GM19351 (cell line): ENCODE results near the gene IRX3.

Experiments used
- ATAC-seq: cut with Tn5 transposase; IDR thresholded peaks from one replicate; pipeline ENCODE4 v1.9.1; 2021; ENCODE audit warnings: mild to moderate bottlenecking, moderate library complexity; ENCODE audit not compliant: unreplicated experiment

IRX3 gene

DNA sequence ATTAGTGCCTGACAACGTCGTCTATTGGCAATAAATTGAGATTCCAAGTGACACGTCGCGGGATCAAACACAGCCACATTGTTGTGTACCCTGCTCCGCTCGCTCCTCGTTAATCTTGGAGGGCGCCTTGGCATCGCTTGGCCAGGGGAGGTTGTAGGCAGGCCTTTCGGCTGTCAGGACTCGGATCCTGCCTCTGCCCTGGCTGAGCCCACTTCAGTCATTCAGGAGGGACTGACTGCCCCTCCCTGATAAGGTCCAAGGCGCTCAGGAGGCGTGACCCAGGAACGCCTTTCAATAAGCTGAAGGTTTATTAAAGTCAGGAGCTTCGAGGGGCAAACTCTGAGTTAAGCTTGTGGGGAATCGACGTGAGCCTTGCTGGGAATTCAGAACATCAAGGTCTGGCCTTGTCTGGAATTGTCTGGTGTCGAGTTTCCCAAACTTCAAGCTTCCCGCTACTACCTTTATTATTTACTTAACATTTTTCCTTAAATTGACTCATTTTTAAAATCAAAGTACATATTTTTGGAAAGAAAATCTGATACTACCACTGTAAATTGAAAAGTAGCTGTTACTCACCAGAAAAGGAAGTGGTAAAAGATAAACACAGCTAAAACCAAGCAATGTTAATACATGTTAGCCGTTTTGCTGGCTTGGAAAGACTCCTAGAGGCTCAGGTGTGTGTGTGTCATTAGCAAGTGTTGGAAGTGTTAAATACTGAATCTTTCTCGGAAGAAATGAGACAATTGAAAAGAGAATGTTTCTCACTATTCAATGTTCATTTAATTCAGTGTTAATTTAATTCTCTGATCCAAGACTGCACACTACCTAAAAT, 5.3 kb upstream of the IRX3 start:
- ATAC-seq = no peak

DNA sequence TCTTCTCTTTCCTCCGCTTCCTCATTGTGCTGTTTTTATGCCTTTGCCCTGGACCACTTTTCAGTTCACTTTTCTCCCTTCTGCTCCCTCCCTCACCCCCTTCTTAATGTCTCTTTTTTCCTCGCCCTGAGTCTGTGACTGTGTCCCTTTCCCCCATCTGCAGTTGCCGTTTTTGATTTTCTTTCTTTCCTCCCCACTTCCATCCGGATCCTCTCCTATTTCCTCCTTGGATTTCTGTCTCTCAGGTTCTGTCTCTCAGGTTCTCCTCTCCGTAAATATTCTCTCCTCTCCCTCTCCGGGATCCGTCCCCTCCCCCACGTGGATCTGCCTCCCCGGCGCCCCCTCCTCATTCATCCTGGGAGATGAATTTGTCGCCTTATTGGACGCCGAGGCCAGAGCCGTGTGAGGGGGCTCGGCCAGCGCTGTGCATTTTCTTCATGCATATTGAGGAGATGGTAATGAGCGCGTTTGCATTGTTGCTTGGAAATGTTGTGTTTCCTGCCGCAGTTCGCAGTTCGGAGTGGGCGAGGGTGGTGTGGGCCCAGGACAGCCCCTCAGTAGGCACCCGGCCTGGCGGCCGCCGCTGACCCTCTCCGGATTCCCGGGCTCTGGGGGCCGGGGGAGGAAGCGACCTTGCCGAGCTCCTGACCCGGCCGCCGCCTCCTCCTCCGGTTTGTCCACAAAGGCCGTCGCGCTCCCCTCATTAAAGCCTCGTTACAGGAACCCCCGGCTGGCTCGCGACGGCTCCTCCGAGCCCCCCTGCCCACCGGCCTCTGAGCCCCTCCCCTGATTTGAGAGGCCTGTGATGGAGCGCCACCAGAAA, 4.5 kb upstream of the IRX3 start:
- ATAC-seq = no peak

DNA sequence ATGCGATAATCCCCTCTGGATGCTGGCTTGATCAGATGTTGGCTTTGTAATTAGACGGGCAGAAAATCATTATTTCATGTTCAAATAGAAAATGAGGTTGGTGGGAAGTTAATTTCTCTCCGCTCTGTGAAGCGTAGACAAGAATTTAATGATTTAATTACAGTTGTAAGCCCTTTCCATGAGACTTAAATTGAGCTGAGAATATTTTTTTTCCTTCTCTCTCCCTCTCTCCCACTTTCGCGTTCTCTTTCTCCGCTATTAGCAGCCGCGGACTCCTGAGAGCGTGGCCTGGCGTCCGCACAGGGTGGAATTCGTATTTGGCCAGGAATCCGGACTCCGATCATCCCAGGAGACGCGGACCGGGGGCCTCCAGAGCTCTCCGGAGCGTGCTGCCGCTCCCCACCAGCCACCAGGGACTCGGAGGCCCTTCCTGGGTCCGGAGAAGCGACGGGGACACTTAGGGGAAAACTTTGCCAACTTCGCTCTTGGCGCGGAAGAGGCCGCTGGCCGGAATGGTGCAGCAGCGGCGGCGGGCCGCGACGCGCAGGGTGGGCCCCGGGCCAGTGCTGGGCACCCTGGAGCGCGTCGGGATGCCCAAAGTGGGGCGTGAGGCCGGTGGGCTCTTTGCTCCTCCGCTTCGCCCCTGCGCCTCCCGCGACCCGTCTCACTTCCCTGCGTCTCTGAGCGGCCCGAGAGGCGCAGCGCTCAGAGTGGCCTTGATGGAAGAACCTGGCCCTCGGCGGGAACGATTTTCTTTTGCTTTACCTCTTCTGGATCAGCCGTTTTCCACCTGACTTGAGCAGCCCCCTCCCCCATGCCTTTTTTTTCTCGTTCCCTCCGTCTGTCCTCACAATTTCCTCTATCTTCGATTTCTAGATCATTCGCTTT, 3.6 kb upstream of the IRX3 start:
- no peak for ATAC-seq

DNA sequence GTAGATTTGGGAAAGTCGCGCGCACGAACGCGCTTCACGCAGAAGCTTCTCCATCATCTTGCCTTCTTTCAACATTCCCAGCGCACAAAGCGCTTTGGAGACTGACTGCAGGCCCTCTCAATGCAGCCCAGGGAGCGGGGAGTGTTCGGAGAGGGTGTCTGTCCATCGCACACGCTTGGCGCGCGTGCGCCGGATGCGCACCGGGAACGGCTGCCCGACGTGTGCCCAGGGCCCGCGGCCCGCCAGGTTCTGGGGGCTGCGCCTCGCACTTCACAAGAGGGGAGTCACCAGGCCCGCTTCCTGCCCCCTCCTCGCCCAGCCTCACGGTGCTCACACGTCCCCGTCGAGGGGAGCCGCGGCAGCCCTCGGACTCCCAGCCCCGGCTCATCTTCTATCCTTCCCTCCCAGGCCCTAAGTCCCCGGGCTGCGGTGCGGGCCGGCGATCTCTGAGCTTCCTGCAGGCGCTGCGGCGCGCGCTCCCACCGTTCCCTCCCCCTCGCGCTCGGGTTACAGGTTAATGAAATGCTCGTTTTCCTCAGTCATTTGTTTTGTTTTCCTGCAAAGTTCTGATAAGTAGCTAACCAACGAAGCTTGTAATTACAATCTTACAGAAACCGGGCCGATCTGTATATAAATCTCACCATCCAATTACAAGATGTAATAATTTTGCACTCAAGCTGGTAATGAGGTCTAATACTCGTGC, 2.8 kb upstream of the IRX3 start:
- ATAC-seq = no peak

DNA sequence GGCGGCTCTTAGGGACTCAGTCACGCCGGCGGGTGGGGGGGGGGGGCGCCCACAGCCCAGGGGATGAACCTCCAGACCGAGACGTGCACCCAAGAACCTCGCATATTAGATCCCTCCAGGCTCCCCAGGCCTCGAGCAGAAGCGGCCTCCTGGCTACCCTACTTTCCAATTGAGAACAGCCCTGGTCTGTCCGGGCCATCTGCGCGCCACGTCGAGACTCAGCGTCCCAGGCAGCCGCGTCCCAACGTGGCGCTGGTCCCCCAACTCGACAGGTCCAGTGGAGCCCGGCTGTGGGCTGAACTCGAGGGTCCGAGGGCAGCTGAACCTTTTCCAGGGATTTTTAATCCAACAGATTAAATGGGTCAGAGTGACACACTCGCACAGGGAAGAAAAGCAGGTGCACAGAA, 2.3 kb upstream of the IRX3 start:
- no peak for ATAC-seq

DNA sequence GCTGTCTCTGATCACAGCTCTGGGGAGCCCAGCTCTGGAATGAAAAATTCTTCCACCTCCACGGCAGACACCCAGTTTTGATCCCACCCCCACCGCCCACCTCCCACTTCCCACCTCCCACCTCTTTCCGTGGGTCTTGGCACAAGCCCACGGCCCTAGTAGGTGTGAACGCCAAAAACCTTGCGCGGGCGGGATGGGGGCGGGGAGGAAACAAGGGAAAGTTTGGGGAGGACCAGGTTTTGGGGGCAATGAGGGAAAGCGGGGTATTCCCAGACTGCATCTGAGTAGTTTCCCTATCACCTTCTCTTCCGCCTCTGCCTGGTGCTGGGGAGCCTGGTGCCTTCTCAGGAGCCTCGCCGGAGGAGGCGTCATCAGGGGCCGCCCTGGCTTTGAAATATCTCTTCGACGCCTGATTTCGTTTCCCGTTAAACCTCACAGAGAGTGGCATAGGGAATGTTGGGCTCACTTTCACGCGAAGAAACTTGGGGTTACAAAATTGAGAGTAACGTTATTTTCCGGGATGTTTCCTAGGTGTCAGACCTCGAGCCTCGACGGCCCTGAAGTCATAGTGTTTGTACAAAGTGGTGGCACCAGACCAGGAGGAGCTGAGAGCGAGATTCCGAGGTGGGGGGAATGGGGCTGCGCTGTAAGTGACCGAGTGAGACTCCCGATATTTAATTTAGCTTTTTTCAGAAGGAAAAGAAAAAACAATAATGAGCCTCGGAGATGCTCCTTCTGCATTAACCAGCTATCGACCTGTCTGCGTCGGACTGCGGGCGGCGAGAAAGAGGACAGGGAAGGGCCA, 1.6 kb upstream of the IRX3 start:
- ATAC-seq = no peak

DNA sequence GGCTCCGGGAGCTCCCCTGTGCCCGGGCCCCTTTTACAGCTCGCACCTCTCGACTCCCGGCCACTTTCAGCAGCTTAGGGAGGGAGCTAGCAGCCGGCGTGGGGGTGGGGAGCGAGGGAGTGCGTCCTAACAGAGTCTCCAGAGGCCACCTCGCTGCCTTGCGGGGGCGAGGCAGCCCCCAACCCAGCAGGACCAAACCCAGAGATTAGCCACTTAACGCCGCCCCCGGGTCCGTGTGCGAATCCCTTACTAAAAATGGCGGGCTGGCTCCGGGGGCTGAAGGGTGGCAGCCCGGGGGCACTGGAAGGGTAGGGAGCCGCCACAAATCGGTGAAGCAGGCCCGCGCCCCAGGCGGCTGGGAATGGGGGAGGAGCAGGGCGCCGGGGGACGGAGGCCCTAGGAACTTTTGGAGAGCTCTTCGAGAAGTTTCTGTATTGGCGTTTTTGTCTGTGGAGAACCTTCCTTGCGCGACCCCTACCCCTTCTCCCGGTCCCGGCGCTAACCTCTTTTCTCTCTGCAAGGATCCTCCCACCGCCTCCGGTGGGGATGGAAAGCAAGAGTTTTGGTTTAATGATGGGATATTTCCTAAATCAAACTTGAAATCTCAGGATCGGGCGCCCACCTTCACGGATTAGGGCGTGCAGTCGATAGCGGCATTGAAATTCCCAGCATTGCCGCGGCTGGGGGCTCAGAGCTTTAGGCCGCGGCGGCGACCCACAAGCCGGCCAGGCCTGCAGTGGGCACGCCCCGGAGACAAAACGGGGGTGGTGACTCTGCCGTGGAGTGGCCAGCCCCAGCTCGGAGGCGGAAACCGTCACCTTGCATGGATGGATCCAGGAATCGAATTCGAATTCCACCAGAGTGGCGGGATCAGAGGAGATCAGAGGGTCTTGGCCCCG, 793 bp upstream of the IRX3 start:
- no peak for ATAC-seq

DNA sequence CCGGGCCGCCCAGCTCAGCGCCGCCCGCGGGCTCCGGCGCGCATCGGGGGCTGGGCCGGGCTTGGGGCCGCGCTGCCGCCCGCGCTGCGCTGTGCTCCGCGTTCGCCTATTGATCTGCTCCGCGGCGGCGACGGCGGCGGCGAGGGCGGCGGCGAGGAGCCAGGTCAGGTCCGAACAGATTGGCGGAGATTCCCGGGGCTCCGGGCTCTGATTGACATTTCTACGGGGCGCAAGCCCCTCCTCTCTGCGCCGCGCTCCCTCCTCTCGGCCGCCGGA, 559 bp downstream of the IRX3 start:
- no peak for ATAC-seq

DNA sequence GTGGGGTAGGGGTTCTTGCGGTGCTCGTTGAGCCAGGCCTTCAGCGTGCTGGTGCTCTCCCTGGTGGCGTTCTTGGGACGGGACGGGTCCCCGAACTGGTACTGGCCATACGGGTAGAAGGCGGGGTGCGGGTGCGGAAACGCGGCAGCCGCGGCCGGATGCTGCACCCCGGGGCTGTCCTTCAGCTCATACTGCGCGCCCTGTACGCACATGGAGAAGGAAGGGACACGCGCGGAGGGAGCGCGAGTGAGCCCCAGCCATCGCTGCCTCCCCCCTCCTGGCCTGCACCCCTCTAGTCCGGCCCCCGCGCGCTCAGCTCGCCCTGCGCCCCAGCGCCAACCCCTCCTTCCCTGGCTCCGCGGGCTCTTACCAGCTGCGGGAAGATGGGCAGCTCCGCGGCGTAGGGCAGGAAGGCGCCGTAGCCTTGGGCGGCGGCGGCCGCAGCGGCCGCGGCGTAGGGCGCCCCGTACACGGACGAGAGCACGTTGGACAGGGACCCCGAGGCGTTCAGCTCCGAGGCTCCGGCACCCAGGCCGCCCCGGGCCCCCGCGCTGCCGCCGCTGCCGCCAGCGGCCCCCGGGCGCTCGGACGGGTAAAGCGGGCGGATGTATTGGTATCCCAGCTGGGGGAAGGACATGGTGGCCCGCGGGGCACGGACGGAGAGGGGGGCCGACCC, 1.0 kb downstream of the IRX3 start:
- ATAC-seq = no peak

DNA sequence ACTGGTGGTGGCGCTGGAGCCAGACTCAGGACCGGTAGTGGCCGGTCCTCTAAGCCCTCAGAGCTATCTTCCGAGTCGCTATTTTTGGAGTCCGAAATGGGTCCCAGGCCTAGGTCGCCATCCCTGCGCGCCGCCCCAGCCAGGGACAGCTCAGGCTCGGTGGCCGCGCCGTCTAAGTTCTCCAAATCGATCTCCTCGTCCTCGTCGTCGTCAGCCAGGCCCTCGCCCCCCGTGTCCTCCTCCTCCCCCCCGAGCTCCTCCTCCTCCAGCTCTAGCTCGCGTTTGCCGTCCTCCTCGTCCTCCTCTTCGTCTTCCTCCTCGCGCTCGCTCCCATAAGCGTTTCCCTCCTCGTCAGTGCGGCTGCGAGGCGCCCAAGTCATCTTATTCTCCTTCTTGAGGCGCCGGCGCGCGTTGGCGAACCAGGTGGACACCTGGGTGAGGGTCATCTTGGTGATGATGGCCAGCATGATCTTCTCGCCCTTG, 1.6 kb downstream of the IRX3 start:
- no peak for ATAC-seq

DNA sequence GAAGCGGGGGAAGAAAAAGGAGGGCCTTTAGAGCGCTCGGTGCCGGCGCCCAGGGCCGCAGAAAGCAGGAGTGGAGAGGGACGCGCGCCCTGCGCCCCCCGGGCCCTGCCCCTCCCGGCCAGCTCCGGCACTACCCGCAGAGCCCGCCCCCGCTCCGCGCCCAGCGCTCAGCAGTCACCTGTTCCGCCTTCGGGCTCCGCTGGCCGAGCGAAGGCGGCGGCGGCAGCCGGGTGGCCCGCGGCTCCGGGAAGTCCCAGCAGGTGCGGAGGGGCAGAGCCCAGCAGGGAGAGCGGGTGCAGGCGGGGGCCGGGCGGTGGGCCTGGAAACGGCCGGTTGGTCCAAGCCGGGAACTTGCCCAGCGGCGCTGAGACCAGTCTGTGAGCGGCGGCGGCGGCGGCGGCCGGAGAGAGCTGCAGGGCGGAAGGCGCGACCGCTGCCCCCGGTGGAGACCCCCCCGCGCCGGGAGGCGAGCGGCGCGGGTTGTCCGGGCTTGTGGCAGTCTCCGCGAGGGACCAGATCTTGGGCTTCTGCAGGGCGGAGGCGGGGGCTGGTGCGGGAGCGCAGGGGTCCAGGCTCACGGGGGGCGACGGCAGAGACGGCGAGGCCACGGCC, 2.2 kb downstream of the IRX3 start:
- no peak for ATAC-seq

DNA sequence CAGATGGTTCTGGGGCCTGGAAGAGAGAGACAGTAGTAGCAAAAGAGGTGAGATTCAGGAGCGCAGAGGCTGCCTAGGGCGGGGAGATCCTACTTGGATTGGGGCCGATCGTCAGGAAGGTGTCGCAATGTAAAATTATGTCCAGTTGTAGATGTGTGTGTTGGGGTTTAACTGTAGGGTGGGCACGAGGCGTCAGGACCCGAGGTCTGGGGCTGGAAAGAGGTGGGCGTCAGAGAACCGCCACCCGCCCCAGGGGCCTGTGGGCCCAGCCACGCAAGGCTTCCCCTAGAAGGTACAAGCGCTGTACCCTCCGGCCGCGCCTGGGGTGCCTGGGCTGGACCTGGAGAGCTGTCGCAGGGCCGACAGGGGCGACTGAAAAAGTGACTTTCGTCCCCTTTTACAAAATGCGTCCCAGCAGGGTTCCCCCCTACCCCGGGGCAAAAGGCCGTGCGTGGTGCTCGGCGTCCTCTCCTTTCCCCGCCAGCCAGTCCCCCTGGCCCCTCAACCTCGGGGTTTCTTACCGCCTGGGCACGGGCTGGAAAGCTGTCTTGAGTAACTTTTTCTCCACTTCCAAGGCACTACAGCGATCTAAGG, 2.8 kb downstream of the IRX3 start:
- no peak for ATAC-seq

DNA sequence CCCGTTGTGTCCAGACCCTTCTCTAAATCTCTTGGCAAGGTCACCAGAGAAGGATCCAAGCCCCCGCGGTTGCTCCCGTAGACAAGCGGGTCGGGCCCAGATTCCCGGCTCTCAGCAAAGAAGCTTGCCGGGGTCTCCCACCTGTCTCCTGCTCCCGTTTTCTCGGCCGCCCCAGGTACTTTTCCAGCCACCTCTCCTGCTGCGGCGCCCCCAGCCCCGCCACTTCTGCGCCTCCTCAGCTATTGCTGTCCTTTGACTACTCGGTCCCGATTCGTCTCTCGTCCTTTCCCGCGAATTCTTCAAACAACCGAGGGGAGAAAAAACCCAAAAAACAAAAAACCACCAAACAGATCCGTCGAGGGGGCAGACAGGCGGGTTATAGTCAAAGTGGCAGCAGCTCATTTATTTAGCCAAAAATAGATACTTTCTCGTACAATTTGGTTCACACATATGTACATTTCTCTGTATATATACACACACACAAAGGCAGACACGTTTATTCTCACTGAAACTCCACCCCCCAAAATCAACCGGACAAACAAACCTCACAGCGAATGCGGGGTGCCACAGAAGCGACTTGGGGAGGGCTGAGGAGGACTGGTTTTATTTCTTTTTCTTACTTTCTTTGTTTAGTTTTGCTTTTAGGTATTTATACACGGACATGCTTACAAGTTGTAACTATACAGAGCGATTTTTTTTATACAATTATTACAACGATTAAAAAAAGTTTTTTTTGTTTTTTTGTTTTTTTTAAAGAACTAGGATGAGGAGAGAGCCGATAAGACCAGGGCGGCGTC, 3.5 kb downstream of the IRX3 start:
- ATAC-seq = no peak

DNA sequence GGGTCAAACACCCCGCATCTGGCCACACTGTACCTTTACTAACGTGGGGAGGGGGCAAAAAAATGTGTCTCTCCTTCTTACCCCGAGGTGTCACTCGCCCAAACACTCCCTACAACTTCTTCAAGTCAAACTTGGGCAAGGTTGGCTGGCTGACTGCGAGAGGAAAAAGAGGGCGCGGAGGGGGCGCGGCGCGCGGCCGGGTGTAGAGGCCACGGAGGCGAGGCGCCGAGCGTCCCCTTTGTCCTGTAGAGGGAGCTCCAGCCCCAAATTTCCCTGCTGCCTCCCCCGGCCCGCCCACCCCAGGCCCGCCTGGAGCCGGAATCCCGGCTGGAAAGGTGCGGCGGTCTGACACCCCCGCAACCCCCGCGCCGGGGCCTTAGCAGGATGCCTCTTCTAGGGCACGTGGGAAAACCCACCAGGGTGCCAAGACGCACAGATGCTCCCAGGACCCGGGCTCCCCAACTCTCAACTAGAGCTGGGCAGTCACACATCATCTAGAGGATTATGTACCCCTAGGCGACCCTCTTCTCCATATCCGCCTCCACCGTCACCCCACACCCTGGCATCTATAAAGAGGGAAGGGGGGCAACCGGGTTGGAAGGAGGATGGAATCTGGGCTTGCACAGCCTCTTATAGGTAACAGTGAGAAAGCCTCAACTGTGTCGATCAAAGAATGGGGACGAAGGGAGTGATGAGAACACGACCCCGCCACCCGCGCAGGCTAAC, 4.2 kb downstream of the IRX3 start:
- ATAC-seq = no peak

DNA sequence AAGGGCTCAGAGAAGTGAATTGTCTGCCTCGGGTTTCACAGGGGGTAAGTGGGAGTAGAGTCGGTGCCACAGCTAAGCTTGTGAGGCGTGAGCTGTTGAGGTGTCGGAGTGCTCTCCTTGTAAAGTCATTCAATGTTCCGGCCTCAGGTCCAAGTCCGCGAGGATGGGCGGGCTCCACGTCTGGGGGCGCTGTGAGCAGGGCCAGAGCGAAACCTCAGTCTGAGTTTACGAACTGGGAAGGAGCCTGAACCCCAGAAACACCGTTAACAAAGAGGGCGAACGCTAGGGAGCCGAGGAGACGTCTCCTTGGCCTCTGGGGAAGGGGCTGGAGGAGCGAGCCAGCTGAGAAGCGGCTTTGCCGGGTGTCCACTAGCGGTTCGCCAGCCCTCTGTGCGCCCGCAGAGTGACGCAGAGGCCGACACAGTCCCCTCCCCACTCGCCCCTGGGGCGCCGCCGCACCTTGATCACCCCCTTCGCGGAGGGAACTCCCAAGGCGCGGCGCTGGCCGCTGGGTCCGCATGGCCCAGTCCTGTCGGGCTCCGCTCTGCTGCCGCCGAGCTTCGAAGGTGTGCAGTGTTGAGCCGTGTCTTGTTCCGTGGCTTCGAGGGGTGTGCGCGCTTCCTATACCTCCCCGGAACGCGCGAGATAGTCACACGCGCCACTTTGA, 4.9 kb downstream of the IRX3 start:
- ATAC-seq = no peak

DNA sequence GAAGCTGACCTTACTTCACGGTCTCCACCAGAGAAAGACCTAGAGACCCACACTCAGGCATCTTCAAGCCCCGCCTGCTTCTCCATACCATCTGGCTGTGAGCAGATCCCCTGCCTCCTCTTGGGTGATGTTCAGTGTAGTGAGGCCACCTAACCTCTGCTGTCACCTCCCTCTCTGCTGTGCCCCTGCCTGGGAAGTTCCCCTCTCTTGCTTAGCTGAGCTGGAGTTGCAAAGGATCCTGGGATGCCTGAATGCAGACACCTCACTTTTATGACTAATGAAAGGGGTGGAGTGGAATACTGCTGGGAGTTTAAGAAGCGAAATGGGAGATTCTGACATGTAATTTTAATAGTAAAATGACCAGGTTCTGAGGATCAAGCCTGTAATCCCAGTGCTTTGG, 5.8 kb downstream of the IRX3 start:
- ATAC-seq = no peak
